ENCODE data around the gene CTXN1.

DNA sequence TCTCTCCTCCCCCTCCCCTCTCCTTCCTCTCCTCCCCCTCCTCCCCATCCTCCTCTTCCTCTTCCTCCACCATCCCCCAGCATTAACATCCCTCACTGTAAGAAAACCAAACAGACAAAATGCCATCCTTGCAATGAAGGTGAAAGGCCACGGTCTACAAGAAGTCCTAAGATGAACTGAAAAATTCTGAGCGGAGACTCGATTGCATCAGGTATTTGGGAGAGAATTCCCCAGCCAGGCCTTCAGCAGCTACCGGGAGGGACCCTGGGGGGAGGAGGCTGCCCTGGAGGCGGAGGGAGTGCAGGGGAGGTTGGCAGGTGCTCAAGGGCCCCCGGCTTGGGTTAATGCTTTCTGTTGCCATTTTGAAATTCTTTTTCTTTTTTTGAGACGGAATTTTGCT is 27.6 kb upstream of the CTXN1 start:
- TF ChIP-seq GATA3 (IDR thresholded peaks at IDR 0.05; ENCODE audit: low read depth, low read length) (no peak), GATA2 (IDR thresholded peaks at IDR 0.05; ENCODE audit: low read depth, low read length) (no peak)
